Glutamatergic neuron (in vitro differentiated cells): ENCODE data around the gene SERPINA4. TPM values are rescaled to one million over a fixed set of nuclear protein-coding genes. Genes with fewer than 3 reads are reported as not detected.

Source experiments
- DNase-seq: peaks from one replicate; pipeline ENCODE4 v3.0.0; 2022
- H3K27ac Mint-ChIP-seq: one replicate; pipeline ENCODE4 v1.8.0; 2020; ENCODE audit warnings: mild to moderate bottlenecking, mixed read lengths, inconsistent platforms; ENCODE audit not compliant: unreplicated experiment
- H3K27me3 Mint-ChIP-seq: one replicate; pipeline ENCODE4 v1.8.0; 2020; ENCODE audit warnings: mild to moderate bottlenecking, moderate library complexity, mixed read lengths, inconsistent platforms; ENCODE audit not compliant: unreplicated experiment
- H3K36me3 Mint-ChIP-seq: one replicate; pipeline ENCODE4 v1.8.0; 2020; ENCODE audit warnings: mild to moderate bottlenecking, mixed read lengths, inconsistent platforms; ENCODE audit not compliant: unreplicated experiment
- H3K4me1 Mint-ChIP-seq: one replicate; pipeline ENCODE4 v1.8.0; 2020; ENCODE audit warnings: mild to moderate bottlenecking, low read depth, mixed read lengths, inconsistent platforms; ENCODE audit not compliant: unreplicated experiment
- H3K4me3 Mint-ChIP-seq: one replicate; pipeline ENCODE4 v1.8.0; 2020; ENCODE audit warnings: mild to moderate bottlenecking, mixed read lengths, inconsistent platforms; ENCODE audit not compliant: unreplicated experiment
- H3K9me3 Mint-ChIP-seq: one replicate; pipeline ENCODE4 v1.8.0; 2020; ENCODE audit warnings: mild to moderate bottlenecking, moderate library complexity, mixed read lengths, inconsistent platforms; ENCODE audit not compliant: unreplicated experiment
- CTCF ChIP-seq: fragments of 200-600 bp; sonication (generic); IDR thresholded peaks from one replicate; pipeline ENCODE4 v1.5.0; 2021; ENCODE audit not compliant: partially characterized antibody, unreplicated experiment
- total RNA-seq: library from RNA; stranded (reverse); fragmentation: NEBNext Ultra II Directional; extraction: Animal tissue kit (Norgen Biotek cat#: 25700); gene quantifications from one replicate; pipeline ENCODE4 v1.2.1, GENCODE V29; 2021; ENCODE audit not compliant: unreplicated experiment

The SERPINA4 gene
- total RNA-seq, 1 donor from 2014 or later, result not detected

- DNase-seq, result no peak
- H3K36me3 Mint-ChIP-seq, result peaks cover 9% of the 10 kb centered on the region
- H3K27ac Mint-ChIP-seq, result no peak overlapping the region
- H3K27me3 Mint-ChIP-seq, result peaks cover 4% of the 10 kb centered on the region
- no peak overlapping the region for H3K4me3 Mint-ChIP-seq
- H3K9me3 Mint-ChIP-seq, result peaks cover 5% of the 10 kb centered on the region
- no peaks in the 10 kb centered on the region for H3K4me1 Mint-ChIP-seq
- TF ChIP-seq CTCF, result no peak
Measured at GRCh38 chr14:94517641-94518257, 43.5 kb upstream of the SERPINA4 start.

- H3K27ac Mint-ChIP-seq, result no peak overlapping the region
- no peak overlapping the region for H3K4me3 Mint-ChIP-seq
- peaks cover 9% of the 10 kb centered on the region for H3K9me3 Mint-ChIP-seq
- no peak for TF ChIP-seq CTCF
- DNase-seq, result no peak
- peaks cover 9% of the 10 kb centered on the region for H3K36me3 Mint-ChIP-seq
- H3K4me1 Mint-ChIP-seq, result no peaks in the 10 kb centered on the region
- peaks cover 8% of the 10 kb centered on the region for H3K27me3 Mint-ChIP-seq
Measured at GRCh38 chr14:94521375-94522114, 39.7 kb upstream of the SERPINA4 start.

GRCh38 chr14:94522115-94522724, 39.0 kb upstream of the SERPINA4 start:
- Mint-ChIP-seq H3K4me3 (no peak overlapping the region), H3K36me3 (peaks cover 9% of the 10 kb centered on the region), H3K27ac (no peak overlapping the region), H3K4me1 (no peaks in the 10 kb centered on the region), H3K9me3 (peaks cover 9% of the 10 kb centered on the region), H3K27me3 (peaks cover 8% of the 10 kb centered on the region)
- no peak for TF ChIP-seq CTCF
- DNase-seq, result no peak

GRCh38 chr14:94523265-94523664, 38.0 kb upstream of the SERPINA4 start:
- Mint-ChIP-seq H3K36me3 (peaks cover 9% of the 10 kb centered on the region), H3K4me3 (no peak overlapping the region), H3K27me3 (peaks cover 10% of the 10 kb centered on the region), H3K4me1 (no peaks in the 10 kb centered on the region), H3K9me3 (peaks cover 9% of the 10 kb centered on the region), H3K27ac (no peak overlapping the region)
- TF ChIP-seq CTCF, result no peak
- no peak for DNase-seq

GRCh38 chr14:94524093-94524492, 37.1 kb upstream of the SERPINA4 start:
- H3K36me3 Mint-ChIP-seq, result peaks cover 5% of the 10 kb centered on the region
- H3K4me1 Mint-ChIP-seq, result no peaks in the 10 kb centered on the region
- DNase-seq, result no peak
- no peak for TF ChIP-seq CTCF
- H3K27ac Mint-ChIP-seq, result no peak overlapping the region
- peaks cover 9% of the 10 kb centered on the region for H3K9me3 Mint-ChIP-seq
- H3K4me3 Mint-ChIP-seq, result no peak overlapping the region
- peaks cover 6% of the 10 kb centered on the region for H3K27me3 Mint-ChIP-seq
